ENCODE data around the gene PIK3CB. TPM values are rescaled to one million over a fixed set of nuclear protein-coding genes. Genes with fewer than 3 reads are reported as not detected.

PIK3CB gene
- total RNA-seq, 4 donors from 2014 or later = 36.6 to 44.0 (median 38.9) TPM

- TF ChIP-seq CTCF (IDR thresholded peaks at IDR 0.05; ENCODE audit: low read depth) = no peak
These were observed 22.1 kb upstream of the PIK3CB start for GRCh38 chr3:138856799-138857198.

DNA sequence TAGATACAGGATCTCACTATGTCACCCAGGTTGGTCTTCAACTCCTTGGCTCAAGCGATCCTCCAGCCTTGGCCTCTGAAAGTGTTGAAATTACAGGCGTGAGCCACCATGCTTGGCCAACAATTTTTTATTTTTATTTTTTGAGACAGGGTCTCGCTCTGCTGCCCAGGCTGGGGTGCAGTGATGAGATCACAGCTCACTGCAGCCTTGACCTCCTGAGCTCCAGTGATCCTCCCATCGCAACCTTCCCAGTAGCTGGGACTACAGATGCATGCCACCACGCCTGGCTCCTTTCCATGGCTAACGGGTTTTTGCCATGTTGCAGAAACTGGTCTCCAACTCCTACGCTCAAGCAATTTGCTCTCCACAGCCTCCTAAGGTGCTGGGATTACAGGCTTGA lies 20.2 kb upstream of the PIK3CB start:
- TF ChIP-seq CTCF (IDR thresholded peaks at IDR 0.05; ENCODE audit: low read depth) = no peak

GRCh38 chr3:138854204-138854603 lies 19.5 kb upstream of the PIK3CB start:
- no peak for TF ChIP-seq CTCF (IDR thresholded peaks at IDR 0.05; ENCODE audit: low read depth)

- TF ChIP-seq CTCF (IDR thresholded peaks at IDR 0.05; ENCODE audit: low read depth) = no peak
These were observed 15.4 kb upstream of the PIK3CB start for GRCh38 chr3:138850151-138850550.

DNA sequence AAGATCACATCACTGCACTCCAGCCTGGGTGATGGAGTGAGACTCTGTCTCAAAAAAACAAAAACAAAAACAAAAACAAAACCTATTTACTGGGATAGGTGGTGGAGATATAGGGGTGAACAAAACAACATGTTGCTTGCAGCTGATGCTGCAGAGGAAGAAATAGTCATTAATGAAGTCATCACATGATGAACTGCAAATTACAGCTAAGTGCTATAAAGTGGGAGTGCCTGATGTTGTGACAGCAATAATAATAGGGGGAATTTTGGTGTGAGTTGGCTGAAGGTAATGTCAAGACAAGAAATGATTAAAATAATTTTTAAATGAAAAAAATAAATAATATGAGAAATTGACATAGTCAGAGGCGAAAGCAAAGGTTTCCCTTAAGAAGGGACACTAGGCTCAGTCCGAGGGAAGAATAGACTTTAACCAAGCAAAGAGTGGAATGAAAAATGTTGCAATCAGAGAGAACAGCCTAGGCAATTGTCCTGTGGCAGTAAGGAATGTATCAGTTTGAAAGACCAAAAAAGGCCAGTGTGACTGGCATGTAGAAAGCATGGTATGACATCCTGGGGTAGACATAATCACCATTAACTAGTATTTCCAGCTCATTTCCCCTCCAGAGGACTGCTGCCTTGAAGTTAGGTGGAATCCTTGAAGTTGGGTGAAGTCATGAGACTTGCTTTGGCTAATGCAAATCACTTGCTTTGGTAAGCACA lies 14.7 kb upstream of the PIK3CB start:
- TF ChIP-seq CTCF (IDR thresholded peaks at IDR 0.05; ENCODE audit: low read depth) = no peak

DNA sequence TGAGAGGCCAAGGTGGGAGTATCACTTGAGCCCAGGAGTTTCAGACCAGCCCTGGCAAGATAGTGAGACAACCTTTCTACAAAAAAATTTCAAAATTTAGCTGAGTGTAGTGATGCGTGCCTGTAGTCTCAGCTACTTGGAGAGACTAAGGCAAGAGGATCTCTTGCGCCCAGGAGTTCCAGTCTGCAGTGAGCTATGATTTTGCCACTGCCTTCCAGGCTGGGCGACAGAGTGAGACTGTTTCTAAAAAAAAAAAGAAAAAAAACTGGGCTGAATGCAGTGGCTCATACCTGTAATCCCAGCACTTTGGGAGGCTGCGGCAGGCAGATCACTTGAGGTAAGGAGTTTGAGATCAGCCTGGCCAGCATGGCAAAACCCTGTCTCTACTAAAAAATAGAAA lies 14.0 kb upstream of the PIK3CB start:
- TF ChIP-seq CTCF (IDR thresholded peaks at IDR 0.05; ENCODE audit: low read depth) = no peak

DNA sequence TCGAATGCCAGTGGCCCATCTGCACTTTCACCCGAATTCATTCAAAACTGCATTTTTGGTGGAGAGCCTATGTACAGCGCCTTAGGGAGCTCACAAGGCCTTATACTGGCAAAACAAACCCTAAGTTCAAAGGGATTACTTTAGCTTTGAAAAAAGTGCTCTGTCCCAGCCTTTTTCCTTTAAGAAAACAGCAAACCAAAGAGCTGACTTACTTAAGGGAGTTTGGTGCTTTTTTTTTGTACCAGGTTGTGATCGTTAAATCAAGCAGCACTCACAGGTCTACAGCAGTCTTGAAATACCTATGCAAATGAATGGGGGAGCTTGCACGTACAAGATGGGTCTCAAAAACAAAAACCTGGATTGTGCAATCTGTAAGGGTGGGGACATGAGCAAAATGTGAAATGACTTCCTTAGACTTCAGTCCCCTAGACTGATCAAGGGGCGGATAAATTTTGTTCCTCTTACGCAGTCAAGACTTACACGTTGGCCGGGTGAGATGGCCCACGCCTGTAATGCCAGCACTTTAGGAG lies 11.6 kb upstream of the PIK3CB start:
- TF ChIP-seq CTCF (IDR thresholded peaks at IDR 0.05; ENCODE audit: low read depth) = no peak
